Medulla oblongata (tissue), 1 donor: ENCODE results near the gene PTGES3.
"Not testable (repeated sequence)": the region's sequence is repeated elsewhere in the genome, so short reads cannot be mapped to it uniquely, and the experiment has no call there.

Experiments
- DNase-seq: peaks from one replicate; pipeline ENCODE4 v3.0.0-alpha.2; 2015; ENCODE audit errors: extremely low spot score

Gene PTGES3

GRCh38 chr12:56657416-56658379 lies 30.4 kb downstream of the PTGES3 start:
- DNase-seq = no peak

DNA sequence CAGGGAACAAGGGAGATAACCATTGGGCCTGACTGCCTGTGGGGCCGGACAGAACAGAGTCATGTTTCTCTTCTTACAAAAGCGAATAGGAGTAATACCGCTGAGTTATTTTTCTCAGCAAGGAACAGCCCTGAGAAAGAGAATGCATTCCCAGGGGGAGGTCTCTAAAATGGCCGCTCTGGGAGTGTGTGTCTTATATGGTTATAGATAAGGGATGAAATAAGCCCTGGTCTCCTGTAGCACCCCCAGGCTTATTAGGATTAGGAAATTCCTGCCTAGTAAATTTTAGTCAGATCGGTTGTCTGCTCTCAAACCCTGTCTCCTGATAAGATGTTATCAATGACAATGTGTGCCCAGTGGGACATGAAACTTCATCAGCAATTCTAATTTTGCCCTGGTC lies 34.3 kb downstream of the PTGES3 start:
- DNase-seq = not testable (repeated sequence)

- not testable (repeated sequence) for DNase-seq
Observed at GRCh38 chr12:56648023-56648422, 40.1 kb downstream of the PTGES3 start.

DNA sequence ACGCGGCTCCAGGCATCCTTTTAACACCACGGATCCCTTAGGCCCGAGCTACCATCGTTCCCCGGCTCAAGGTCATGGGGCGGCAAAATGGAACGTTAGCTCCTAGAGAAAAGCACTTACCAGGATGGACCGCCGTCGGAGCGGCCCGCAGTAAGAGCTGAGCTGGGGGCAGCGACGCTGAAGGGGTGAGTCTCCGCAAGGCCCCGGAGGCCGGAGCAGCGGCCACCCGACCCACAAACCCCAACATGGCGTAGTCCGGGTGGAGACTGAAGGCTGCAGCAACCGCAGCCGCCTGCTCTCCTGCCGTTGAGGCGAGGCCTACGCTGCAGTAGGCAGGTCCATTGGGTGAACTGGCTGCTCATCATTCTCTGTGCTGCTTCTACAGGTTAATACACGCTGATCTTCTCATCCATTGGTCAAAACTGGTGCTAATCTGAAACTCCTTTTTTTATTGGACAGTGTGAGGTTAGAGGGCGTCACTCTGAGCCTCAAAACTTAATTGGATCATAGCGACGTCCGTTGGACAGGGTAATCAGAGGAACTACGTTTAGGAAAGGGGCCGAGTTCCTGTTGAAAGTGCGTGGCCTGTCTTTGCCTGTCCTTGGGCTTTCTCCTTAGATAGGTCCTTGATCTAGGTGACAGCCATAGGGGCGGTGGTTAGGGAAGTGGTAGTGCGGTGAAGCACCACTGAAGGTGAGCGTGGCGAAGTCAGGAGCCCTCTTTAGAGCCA lies 42.2 kb downstream of the PTGES3 start, which contains the start of gene ATP5F1B:
ATP5F1B (minus strand) TSS at position 268 of the 730 bp plus-strand sequence; CDS start at position 247, 21 bp downstream.
- peak; percentile 100 for DNase-seq

- peak; percentile 23 for DNase-seq
Observed at GRCh38 chr12:56645201-56645716, 42.8 kb downstream of the PTGES3 start.

DNA sequence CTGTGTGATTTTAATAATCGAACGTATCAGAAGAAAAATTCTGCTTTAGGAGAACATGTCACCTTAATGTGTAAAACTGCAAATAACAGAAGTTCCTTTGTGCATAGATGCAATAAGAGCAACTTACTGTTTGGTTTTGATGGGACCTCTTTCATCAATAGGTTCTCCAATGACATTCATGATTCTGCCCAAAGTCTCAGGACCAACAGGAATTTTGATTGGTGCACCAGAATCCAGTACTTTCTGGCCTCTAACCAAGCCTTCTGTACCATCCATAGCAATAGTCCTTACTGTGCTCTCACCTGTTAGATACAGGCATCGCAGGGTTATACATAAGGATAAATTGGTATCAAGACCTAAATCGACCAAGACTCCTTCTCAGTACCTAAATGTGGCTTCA lies 43.4 kb downstream of the PTGES3 start:
- DNase-seq = no peak

GRCh38 chr12:56641219-56641618 lies 46.9 kb downstream of the PTGES3 start:
- no peak for DNase-seq

GRCh38 chr12:56637621-56638020 lies 50.5 kb downstream of the PTGES3 start:
- DNase-seq = no peak

DNA sequence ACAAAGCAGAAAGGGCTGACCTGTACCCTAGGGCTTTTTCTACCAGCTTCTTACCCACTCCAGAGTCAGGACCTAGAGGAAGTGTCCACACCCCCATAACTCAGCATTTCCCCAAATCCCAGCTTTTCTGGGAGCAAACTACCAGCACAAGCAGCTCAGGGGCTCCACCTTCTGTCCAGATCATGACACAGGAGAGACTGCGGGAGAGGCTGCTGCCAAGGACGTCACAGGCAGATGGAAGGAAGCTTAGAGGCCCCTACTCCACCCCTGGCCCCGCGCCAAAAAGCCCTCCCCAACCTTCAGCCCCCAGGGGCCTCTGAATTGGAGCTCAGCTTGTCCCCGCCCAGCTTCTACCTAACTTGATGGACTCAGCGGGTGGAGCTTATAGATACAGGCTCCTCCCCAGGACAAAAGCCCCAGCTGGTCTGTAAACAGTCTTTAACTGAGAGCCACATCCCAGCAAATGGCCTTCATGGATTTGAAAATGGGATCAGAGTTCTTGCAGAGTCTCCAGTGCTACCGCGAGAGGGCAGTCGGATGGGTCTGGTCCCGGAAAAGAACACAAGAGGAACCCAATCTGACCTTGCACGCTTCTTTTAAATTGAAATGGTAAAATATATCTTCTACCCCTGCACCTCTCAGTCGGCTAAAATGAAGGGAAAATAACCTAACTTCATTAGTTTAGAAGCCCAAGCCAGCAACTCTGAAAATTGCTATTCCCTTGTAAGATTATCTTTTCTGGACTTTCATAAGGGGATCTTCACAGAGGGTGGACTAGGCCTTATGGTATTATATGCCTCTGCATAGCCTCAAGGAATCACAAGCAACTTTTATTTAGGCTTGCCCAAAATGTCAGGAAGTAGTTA lies 51.2 kb downstream of the PTGES3 start:
- peak; percentile 98 for DNase-seq

GRCh38 chr12:56635806-56636674 lies 52.0 kb downstream of the PTGES3 start:
- DNase-seq = peak; percentile 95

DNA sequence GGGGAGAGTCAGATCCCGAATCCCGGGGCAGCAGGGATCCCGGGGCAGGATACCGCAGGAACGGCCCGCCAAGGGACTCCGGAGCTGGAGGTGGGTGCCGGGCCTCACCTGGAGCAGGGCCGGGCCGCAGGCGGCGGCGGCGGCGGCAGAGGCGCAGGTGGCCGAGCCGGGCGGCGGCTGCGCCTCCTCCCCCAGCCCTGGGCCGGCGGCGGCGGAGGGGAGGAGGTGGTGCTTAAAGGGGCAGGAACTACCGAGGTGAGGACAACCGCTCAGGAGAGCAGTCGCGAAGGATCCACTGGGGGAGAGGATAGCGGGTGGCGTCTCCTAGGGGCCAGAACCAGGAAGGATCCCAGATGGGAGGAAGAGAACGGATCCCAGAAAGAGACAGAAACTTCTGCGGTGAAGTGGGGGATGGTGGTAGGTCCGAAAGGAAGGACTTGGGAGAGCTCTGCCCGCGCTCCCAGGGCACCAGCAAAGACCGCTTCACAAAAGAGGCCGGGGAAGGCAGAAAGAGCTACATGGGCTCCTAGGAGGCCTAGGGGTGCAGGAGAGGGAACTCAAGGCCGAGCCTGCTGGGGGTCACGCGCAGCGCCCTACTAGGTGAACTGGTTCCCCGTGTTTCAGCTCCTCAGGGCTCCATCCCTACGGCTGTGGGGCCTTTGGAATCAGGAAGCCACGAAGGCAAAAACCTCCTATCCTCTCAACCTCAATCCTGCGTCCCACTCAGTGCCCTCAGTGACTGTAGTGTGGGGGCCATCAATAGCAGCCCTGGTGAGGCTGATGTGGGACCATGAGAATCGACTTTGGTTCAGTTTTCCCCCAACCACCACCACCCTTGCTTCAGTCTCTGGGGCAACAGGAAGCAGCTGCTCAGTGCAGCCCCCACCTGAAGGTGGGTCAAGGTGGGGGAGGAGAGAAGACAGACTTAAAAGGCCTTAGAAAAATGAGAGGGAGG lies 53.0 kb downstream of the PTGES3 start:
- peak; percentile 78 for DNase-seq

GRCh38 chr12:56634242-56634836 lies 53.7 kb downstream of the PTGES3 start:
- DNase-seq = peak; percentile 52

GRCh38 chr12:56633468-56634241 lies 54.4 kb downstream of the PTGES3 start:
- DNase-seq = peak; percentile 30

- peak; percentile 22 for DNase-seq
Observed at GRCh38 chr12:56632701-56633467, 55.2 kb downstream of the PTGES3 start.

DNA sequence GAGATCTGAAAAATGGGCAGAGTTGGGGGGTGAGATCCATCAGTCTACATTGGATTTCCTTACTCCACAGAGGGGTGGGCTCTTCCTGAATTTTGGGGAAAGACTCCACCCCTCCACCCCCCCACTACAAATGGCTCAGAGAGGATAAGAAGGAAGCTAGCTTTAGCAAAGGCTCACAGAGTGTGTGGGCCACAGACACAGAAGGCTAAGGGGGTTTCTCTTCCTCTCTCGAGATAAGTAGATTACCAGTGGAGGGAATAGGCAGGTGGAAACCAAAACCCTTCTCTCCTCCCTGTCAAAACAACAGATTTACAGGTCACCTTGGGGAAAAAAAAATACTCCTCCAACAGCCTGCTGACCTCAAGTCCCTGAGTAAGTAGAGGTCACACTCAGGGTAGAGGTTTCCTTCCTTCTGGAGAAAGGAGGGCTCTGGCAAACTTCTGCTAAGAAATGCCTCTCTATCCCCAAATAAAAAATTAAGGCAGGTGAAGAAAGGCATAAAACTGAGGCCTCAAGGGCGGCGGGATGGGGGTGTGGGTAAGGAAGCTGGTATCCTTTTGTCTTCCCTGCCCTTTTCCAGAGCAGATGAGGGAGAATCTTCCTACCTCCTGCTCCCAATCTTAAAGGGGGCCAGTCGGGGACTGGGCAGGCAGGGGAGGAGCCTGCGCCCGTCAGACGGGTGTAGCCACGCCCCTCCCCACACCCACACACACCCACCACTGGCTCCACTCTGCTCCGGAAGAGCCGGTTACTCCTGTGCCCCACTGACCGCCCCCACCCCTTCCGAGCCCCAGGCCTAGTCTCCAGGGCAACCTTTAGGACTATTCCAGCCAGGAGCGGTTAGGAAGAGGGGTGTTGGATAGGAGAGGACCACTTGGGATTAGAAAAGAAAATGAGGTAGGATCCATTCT lies 56.0 kb downstream of the PTGES3 start:
- peak; percentile 43 for DNase-seq

DNA sequence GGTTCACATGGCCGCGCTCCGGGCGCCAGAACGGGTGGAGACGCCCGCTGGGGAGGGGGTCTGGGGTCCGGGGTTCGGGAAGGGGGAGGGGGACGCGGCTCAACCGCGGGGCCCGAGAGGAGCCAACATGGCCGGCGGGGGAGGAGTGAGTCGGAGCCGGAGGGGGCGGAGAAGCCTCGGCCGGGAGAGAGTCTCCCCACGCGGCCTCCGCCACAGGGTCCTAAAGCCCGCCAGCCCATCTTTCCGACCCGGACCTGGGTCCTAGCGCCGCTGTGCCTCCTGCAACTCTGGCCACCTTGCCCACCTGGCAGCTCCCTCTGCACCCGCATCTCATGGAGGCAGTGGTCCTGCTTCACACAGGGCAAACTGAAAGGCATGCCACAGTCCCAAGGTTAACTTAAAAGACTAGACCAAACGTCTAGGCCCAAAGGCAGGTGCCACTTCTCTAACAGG lies 57.9 kb downstream of the PTGES3 start, which contains the start of gene BAZ2A:
BAZ2A (minus strand) TSS at position 147 of the 453 bp plus-strand sequence. CDS start 12,796 bp downstream, outside the sequence.
- DNase-seq = peak; percentile 93
